Epithelial cell of esophagus (primary cell): ENCODE results near the gene CYB5B.

Experiments used
- DNase-seq: peaks from one replicate; pipeline ENCODE4 v3.0.0; 2010; ENCODE audit warnings: low read depth
- H3K4me3 ChIP-seq: 2 replicates; pipeline ENCODE4 v1.5.1; 2011; ENCODE audit warnings: mild to moderate bottlenecking, low read length, control low read depth
- CTCF ChIP-seq: IDR thresholded peaks from 2 replicates; pipeline ENCODE4 v1.5.1; 2011; ENCODE audit warnings: low read depth, mild to moderate bottlenecking, low read length, control low read depth, inconsistent platforms; ENCODE audit not compliant: insufficient read depth; ENCODE audit errors: missing control alignments

The CYB5B gene

DNA sequence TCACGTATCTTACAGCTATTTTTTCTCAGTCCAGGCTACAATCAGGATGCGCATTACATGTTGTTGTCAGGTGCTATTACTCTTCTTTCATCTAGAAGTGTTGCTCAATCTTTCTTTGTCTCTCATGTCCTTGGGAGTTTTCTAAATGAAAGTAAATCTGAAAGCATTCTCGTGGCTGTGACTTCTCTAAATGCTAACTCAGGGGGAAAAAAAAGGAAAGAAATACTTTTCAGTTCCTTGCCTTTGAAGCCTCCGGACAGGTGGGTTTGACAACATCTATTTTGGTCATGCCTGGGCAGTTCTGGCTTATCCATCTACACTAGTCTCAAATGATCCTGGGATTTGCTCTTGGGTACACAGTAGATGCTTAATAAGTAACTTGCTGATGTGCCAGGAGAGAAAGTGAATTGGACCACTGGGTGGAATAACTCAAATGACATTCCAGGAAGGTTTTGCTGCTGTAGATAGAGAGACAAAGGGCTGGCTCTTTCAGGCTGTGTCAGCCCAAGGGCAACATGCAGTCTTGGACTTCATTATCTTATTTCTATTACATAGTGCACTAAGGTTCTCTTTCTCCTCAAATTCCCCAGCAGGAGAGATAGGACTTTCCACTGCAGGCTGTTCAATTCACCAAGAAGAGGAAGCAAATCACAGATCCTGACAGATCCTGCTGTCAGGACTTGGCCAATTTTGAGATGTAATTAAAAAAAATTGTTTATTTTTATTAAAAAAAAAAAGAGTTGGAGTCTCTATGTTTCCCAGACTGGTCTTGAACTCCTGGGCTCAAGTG, 77.7 kb downstream of the CYB5B start:
- DNase-seq, result peak; percentile 26
- H3K4me3 ChIP-seq, result no peak overlapping the region

GRCh38 chr16:69503244-69503643, 78.8 kb downstream of the CYB5B start:
- peak; percentile 62 for DNase-seq
- no peak overlapping the region for H3K4me3 ChIP-seq
- no peak for TF ChIP-seq CTCF

More for the DNA sequence above, 77.7 kb downstream of the CYB5B start:
- no peak for TF ChIP-seq CTCF

- no peak for DNase-seq
- no peak overlapping the region for H3K4me3 ChIP-seq
- no peak for TF ChIP-seq CTCF
Measured at GRCh38 chr16:69508033-69508755, 83.8 kb downstream of the CYB5B start.

- no peak for TF ChIP-seq CTCF
- H3K4me3 ChIP-seq, result no peak overlapping the region
Measured at GRCh38 chr16:69509125-69509524, 84.7 kb downstream of the CYB5B start.

DNA sequence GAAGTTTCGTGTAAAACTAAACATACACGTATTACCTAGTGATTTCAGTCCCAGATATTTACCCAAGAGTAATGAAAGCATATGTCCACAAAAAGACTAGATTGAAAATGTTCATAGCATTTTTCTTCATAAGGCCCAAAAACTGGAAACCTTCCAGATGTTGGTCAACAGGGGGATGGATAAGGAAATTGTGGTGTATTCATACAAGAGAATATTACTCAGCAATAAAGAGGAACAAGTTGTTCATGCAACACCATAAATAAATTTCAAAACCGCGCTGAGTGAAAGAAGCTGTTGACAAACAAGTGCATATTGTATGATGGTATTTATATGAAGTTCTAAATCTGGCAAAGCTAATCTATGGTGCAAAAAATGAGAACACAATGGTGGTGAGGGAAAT, 87.2 kb downstream of the CYB5B start:
- H3K4me3 ChIP-seq, result no peak overlapping the region
- peak; percentile 29 for DNase-seq
- no peak for TF ChIP-seq CTCF

More at GRCh38 chr16:69509125-69509524, 84.7 kb downstream of the CYB5B start:
- DNase-seq, result no peak

DNA sequence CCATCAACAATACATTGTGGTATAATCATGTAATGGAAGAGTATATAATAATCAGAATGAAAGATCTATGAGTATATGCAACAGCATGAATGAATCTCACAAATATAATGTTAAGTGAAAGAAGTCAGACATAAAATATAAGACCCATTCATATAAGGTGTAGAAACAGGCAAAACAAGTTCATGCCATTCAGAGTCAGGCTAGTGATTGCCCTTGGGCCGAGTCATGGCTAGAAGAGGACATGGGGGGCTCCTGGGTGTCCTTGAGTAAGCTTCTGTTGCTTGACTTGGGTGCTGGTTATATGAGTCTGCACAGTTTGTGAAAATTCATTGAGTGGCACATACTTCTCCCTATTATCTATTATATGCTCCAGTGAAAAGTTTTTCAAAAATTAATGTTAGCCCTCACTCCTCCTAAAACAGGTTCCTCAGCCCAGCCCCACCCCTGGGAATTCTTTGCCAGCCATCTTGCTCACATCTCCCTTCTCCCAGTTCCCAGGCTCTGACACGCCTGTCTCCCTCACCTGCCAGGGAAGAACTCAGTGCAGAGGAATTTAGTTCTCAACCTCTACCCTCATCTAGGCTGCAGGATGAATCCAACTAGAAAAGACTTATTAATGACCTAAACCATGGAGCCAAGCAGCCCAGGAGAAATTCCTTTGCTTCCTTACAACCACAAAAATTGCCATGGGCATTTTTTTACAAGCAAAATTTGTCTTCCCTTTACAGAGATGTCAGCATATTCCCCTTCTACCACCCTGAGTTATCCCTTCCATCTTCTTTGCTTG, 89.0 kb downstream of the CYB5B start:
- peak; percentile 97 for DNase-seq
- H3K4me3 ChIP-seq, result no peak overlapping the region
- no peak for TF ChIP-seq CTCF
